ENCODE measurements around the gene RRM1.

Gene RRM1

GRCh38 chr11:4065086-4065485 is 29.5 kb upstream of the RRM1 start:
- Histone ChIP-seq H3K27me3 (ENCODE audit: control insufficient read depth, insufficient read depth, low read length) (no peaks in the 10 kb centered on the region), H3K36me3 (ENCODE audit: control insufficient read depth, insufficient read depth, low read length) (peaks cover 2% of the 10 kb centered on the region), H3K4me3 (ENCODE audit: low read length) (no peak overlapping the region), H3K4me1 (ENCODE audit: control insufficient read depth, insufficient read depth, low read length) (peaks cover 22% of the 10 kb centered on the region), H3K9ac (ENCODE audit: low read length) (no peak overlapping the region), H3K27ac (ENCODE audit: low read depth, low read length) (no peak overlapping the region)

GRCh38 chr11:4065601-4066377 is 28.8 kb upstream of the RRM1 start:
- Histone ChIP-seq H3K4me3 (ENCODE audit: low read length) (no peak overlapping the region), H3K4me1 (ENCODE audit: control insufficient read depth, insufficient read depth, low read length) (peaks cover 22% of the 10 kb centered on the region), H3K27me3 (ENCODE audit: control insufficient read depth, insufficient read depth, low read length) (no peaks in the 10 kb centered on the region), H3K9ac (ENCODE audit: low read length) (no peak overlapping the region), H3K27ac (ENCODE audit: low read depth, low read length) (no peak overlapping the region), H3K36me3 (ENCODE audit: control insufficient read depth, insufficient read depth, low read length) (peaks cover 4% of the 10 kb centered on the region)

GRCh38 chr11:4066910-4067309 is 27.7 kb upstream of the RRM1 start:
- Histone ChIP-seq H3K4me1 (ENCODE audit: control insufficient read depth, insufficient read depth, low read length) (peaks cover 24% of the 10 kb centered on the region), H3K36me3 (ENCODE audit: control insufficient read depth, insufficient read depth, low read length) (peaks cover 4% of the 10 kb centered on the region), H3K27ac (ENCODE audit: low read depth, low read length) (no peak overlapping the region), H3K27me3 (ENCODE audit: control insufficient read depth, insufficient read depth, low read length) (no peaks in the 10 kb centered on the region), H3K9ac (ENCODE audit: low read length) (no peak overlapping the region), H3K4me3 (ENCODE audit: low read length) (no peak overlapping the region)

- H3K4me3 ChIP-seq (ENCODE audit: low read length), result no peak overlapping the region
- no peak overlapping the region for H3K9ac ChIP-seq (ENCODE audit: low read length)
- H3K4me1 ChIP-seq (ENCODE audit: control insufficient read depth, insufficient read depth, low read length), result peaks cover 31% of the 10 kb centered on the region
- no peaks in the 10 kb centered on the region for H3K27me3 ChIP-seq (ENCODE audit: control insufficient read depth, insufficient read depth, low read length)
- no peak overlapping the region for H3K27ac ChIP-seq (ENCODE audit: low read depth, low read length)
- H3K36me3 ChIP-seq (ENCODE audit: control insufficient read depth, insufficient read depth, low read length), result peaks cover 4% of the 10 kb centered on the region
Observed at GRCh38 chr11:4068962-4069361, 25.6 kb upstream of the RRM1 start.

- H3K9ac ChIP-seq (ENCODE audit: low read length), result no peak overlapping the region
- H3K27ac ChIP-seq (ENCODE audit: low read depth, low read length), result no peak overlapping the region
- H3K27me3 ChIP-seq (ENCODE audit: control insufficient read depth, insufficient read depth, low read length), result no peaks in the 10 kb centered on the region
- H3K4me1 ChIP-seq (ENCODE audit: control insufficient read depth, insufficient read depth, low read length), result peaks cover 16% of the 10 kb centered on the region
- peaks cover 4% of the 10 kb centered on the region for H3K36me3 ChIP-seq (ENCODE audit: control insufficient read depth, insufficient read depth, low read length)
- H3K4me3 ChIP-seq (ENCODE audit: low read length), result no peak overlapping the region
Observed at GRCh38 chr11:4071325-4071724, 23.3 kb upstream of the RRM1 start.

GRCh38 chr11:4071914-4072313 is 22.7 kb upstream of the RRM1 start:
- H3K9ac ChIP-seq (ENCODE audit: low read length), result no peak overlapping the region
- H3K4me3 ChIP-seq (ENCODE audit: low read length), result no peak overlapping the region
- no peak overlapping the region for H3K27ac ChIP-seq (ENCODE audit: low read depth, low read length)
- no peaks in the 10 kb centered on the region for H3K27me3 ChIP-seq (ENCODE audit: control insufficient read depth, insufficient read depth, low read length)
- H3K4me1 ChIP-seq (ENCODE audit: control insufficient read depth, insufficient read depth, low read length), result peaks cover 15% of the 10 kb centered on the region
- H3K36me3 ChIP-seq (ENCODE audit: control insufficient read depth, insufficient read depth, low read length), result peaks cover 4% of the 10 kb centered on the region

GRCh38 chr11:4072668-4073285 is 21.8 kb upstream of the RRM1 start:
- Histone ChIP-seq H3K9ac (ENCODE audit: low read length) (no peak overlapping the region), H3K36me3 (ENCODE audit: control insufficient read depth, insufficient read depth, low read length) (peaks cover 4% of the 10 kb centered on the region), H3K4me1 (ENCODE audit: control insufficient read depth, insufficient read depth, low read length) (peaks cover 15% of the 10 kb centered on the region), H3K4me3 (ENCODE audit: low read length) (no peak overlapping the region), H3K27ac (ENCODE audit: low read depth, low read length) (no peak overlapping the region), H3K27me3 (ENCODE audit: control insufficient read depth, insufficient read depth, low read length) (no peaks in the 10 kb centered on the region)

- Histone ChIP-seq H3K27ac (ENCODE audit: low read depth, low read length) (no peak overlapping the region), H3K27me3 (ENCODE audit: control insufficient read depth, insufficient read depth, low read length) (no peaks in the 10 kb centered on the region), H3K4me3 (ENCODE audit: low read length) (no peak overlapping the region), H3K36me3 (ENCODE audit: control insufficient read depth, insufficient read depth, low read length) (peaks cover 4% of the 10 kb centered on the region), H3K9ac (ENCODE audit: low read length) (no peak overlapping the region), H3K4me1 (ENCODE audit: control insufficient read depth, insufficient read depth, low read length) (peaks cover 9% of the 10 kb centered on the region)
Observed at GRCh38 chr11:4074266-4074665, 20.3 kb upstream of the RRM1 start.

GRCh38 chr11:4076774-4077173 is 17.8 kb upstream of the RRM1 start:
- H3K4me1 ChIP-seq (ENCODE audit: control insufficient read depth, insufficient read depth, low read length), result peaks cover 8% of the 10 kb centered on the region
- H3K4me3 ChIP-seq (ENCODE audit: low read length), result no peak overlapping the region
- H3K27ac ChIP-seq (ENCODE audit: low read depth, low read length), result no peak overlapping the region
- H3K27me3 ChIP-seq (ENCODE audit: control insufficient read depth, insufficient read depth, low read length), result no peaks in the 10 kb centered on the region
- H3K36me3 ChIP-seq (ENCODE audit: control insufficient read depth, insufficient read depth, low read length), result peaks cover 3% of the 10 kb centered on the region
- H3K9ac ChIP-seq (ENCODE audit: low read length), result no peak overlapping the region

- H3K4me3 ChIP-seq (ENCODE audit: low read length), result no peak overlapping the region
- no peaks in the 10 kb centered on the region for H3K27me3 ChIP-seq (ENCODE audit: control insufficient read depth, insufficient read depth, low read length)
- H3K27ac ChIP-seq (ENCODE audit: low read depth, low read length), result no peak overlapping the region
- no peak overlapping the region for H3K9ac ChIP-seq (ENCODE audit: low read length)
- H3K4me1 ChIP-seq (ENCODE audit: control insufficient read depth, insufficient read depth, low read length), result no peaks in the 10 kb centered on the region
- peaks cover 21% of the 10 kb centered on the region for H3K36me3 ChIP-seq (ENCODE audit: control insufficient read depth, insufficient read depth, low read length)
Observed at GRCh38 chr11:4083198-4083597, 11.4 kb upstream of the RRM1 start.

GRCh38 chr11:4084406-4085125 is 10.0 kb upstream of the RRM1 start:
- Histone ChIP-seq H3K27ac (ENCODE audit: low read depth, low read length) (no peak overlapping the region), H3K9ac (ENCODE audit: low read length) (no peak overlapping the region), H3K4me3 (ENCODE audit: low read length) (no peak overlapping the region), H3K4me1 (ENCODE audit: control insufficient read depth, insufficient read depth, low read length) (no peaks in the 10 kb centered on the region), H3K27me3 (ENCODE audit: control insufficient read depth, insufficient read depth, low read length) (no peaks in the 10 kb centered on the region), H3K36me3 (ENCODE audit: control insufficient read depth, insufficient read depth, low read length) (peaks cover 24% of the 10 kb centered on the region)

- Histone ChIP-seq H3K4me1 (ENCODE audit: control insufficient read depth, insufficient read depth, low read length) (no peaks in the 10 kb centered on the region), H3K36me3 (ENCODE audit: control insufficient read depth, insufficient read depth, low read length) (peaks cover 24% of the 10 kb centered on the region), H3K4me3 (ENCODE audit: low read length) (no peak overlapping the region), H3K9ac (ENCODE audit: low read length) (no peak overlapping the region), H3K27me3 (ENCODE audit: control insufficient read depth, insufficient read depth, low read length) (no peaks in the 10 kb centered on the region), H3K27ac (ENCODE audit: low read depth, low read length) (no peak overlapping the region)
Observed at GRCh38 chr11:4085575-4085974, 9.0 kb upstream of the RRM1 start.

Data from rectal smooth muscle tissue (tissue), 1 donor.